Erythroblast (primary cell): ENCODE results near the gene FTO.

Experiments used
- GATA1 ChIP-seq: IDR thresholded peaks from 2 replicates; pipeline ENCODE4 v1.6.1; 2011; ENCODE audit warnings: low read depth, mild to moderate bottlenecking, control low read depth, low read length, moderate library complexity
- POLR2A ChIP-seq: IDR thresholded peaks from 2 replicates; pipeline ENCODE4 v1.6.1; 2011; ENCODE audit warnings: mild to moderate bottlenecking, low read length

DNA sequence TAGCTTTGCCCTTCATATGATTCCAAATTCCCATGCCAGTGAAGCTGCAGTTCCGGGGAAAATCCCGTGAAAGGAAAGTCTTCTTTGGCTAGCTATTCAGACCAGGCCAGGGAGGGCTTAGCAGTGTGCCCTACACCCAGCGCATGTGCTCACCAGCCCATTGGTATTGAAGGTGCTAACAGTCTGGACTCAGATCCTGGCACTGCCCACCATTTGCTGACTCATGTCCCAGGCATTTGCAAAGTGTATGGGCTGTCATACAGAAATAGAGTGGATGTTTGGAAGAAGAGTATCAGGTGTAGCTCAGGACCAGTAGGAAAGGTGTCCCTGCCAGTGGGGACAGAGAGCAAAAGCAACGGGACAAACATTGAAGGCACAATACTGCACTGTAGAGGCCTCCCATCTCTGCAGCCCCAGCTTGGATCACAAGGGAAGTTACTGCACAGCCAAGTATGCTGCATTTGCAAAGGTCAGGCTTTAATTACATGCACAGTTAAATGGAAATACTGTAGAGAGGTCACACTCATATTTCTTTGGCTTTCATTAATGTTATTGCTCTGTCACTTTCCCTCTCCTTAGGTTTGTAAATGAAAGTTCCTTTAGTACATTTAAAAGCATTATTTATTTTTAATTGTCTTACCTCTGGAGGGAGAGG, 362.6 kb downstream of the FTO start:
- TF ChIP-seq POLR2A (no peak), GATA1 (no peak)
